ENCODE measurements around the gene SYCP2.

DNA sequence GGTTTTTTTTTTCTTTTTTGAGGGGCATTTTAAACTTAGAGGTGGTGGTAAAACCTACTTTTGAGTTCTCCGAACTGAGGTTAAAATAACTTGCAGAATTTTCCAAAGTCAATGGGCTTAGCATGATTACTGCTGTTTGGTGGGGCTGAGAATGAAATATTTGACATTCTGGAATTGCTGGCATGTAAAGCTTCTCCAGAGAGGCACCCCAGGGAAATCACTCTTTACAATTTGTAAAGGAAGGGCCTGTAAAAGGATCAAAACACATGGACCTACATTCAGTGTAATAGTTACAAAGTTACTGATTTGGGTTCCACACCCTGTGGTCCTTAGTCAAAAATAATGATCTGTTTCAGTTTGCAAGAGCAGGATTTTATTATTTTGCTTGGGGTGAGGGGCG lies 12.3 kb upstream of the SYCP2 start:
- TF ChIP-seq, protein P1, sequence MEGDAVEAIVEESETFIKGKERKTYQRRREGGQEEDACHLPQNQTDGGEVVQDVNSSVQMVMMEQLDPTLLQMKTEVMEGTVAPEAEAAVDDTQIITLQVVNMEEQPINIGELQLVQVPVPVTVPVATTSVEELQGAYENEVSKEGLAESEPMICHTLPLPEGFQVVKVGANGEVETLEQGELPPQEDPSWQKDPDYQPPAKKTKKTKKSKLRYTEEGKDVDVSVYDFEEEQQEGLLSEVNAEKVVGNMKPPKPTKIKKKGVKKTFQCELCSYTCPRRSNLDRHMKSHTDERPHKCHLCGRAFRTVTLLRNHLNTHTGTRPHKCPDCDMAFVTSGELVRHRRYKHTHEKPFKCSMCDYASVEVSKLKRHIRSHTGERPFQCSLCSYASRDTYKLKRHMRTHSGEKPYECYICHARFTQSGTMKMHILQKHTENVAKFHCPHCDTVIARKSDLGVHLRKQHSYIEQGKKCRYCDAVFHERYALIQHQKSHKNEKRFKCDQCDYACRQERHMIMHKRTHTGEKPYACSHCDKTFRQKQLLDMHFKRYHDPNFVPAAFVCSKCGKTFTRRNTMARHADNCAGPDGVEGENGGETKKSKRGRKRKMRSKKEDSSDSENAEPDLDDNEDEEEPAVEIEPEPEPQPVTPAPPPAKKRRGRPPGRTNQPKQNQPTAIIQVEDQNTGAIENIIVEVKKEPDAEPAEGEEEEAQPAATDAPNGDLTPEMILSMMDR (IDR thresholded peaks at IDR 0.05) = no peak
- no peak for TF ChIP-seq POLR2AphosphoS5 (IDR thresholded peaks at IDR 0.05)

All from sigmoid colon (tissue), 4 donors.